Measurements from ENCODE around the gene ELMO1.

DNA sequence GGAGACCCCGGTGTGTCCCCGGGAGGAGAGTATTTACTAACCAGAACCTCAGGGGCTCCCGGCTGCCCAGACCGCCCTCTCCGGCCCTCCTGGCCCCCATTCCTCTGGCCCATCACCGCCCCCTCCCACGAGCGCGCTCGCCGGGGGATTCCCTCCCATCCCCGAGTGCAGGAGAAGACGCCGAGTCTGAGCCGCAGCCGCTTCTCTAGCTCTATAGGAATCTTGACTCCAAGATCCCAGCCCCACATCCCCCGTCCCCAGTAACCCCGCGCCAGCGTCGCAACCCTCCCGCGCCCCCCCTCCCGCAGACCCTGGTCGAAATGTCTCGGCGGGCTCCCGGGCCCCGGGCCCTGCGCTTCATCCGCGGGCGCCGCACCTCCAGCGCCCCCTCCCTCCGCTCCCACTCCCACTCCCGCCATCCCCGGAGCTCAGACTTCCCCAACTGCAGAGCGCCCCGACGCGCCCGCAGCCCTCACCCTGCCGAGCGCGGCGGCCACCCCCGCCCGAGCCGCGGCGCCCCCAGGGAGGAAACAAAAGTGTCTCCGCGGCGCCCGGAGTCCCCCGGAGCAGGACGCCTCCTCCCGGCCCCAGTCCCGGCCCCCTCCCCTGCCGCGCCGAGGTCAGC, 541 bp downstream of the ELMO1 start:
- TF ChIP-seq, protein P1, sequence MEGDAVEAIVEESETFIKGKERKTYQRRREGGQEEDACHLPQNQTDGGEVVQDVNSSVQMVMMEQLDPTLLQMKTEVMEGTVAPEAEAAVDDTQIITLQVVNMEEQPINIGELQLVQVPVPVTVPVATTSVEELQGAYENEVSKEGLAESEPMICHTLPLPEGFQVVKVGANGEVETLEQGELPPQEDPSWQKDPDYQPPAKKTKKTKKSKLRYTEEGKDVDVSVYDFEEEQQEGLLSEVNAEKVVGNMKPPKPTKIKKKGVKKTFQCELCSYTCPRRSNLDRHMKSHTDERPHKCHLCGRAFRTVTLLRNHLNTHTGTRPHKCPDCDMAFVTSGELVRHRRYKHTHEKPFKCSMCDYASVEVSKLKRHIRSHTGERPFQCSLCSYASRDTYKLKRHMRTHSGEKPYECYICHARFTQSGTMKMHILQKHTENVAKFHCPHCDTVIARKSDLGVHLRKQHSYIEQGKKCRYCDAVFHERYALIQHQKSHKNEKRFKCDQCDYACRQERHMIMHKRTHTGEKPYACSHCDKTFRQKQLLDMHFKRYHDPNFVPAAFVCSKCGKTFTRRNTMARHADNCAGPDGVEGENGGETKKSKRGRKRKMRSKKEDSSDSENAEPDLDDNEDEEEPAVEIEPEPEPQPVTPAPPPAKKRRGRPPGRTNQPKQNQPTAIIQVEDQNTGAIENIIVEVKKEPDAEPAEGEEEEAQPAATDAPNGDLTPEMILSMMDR (IDR thresholded peaks at IDR 0.05; ENCODE audit: poor library complexity): no peak
- TF ChIP-seq EZH2phosphoT487 (IDR thresholded peaks at IDR 0.05; ENCODE audit: low read depth, severe bottlenecking, unreplicated experiment) (no peak), EZH2 (IDR thresholded peaks at IDR 0.05; ENCODE audit: borderline replicate concordance) (no peak)

Measured in hepatocyte (in vitro differentiated cells).